Measurements from ENCODE around the gene OR5D18.

DNA sequence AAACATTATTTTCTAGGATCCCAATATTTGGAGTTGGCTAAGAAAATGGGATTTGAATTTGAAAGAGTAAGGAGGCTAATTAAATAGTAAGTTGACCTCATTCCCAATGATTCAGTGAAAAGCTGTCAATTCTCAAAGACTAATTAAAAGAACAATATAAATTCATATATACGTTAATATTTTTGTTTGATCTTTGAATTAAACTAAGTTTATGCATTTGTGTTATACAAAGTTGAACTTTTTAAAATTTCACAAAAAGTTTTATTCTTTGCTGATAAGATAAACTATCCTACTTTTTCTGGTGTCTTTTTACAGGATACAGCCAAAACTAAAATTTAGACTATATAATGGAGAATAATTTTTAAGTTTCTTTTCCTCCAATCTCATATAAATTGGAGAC lies 8.4 kb upstream of the OR5D18 start, which contains the start of gene OR5L1:
- TF ChIP-seq, protein P1, sequence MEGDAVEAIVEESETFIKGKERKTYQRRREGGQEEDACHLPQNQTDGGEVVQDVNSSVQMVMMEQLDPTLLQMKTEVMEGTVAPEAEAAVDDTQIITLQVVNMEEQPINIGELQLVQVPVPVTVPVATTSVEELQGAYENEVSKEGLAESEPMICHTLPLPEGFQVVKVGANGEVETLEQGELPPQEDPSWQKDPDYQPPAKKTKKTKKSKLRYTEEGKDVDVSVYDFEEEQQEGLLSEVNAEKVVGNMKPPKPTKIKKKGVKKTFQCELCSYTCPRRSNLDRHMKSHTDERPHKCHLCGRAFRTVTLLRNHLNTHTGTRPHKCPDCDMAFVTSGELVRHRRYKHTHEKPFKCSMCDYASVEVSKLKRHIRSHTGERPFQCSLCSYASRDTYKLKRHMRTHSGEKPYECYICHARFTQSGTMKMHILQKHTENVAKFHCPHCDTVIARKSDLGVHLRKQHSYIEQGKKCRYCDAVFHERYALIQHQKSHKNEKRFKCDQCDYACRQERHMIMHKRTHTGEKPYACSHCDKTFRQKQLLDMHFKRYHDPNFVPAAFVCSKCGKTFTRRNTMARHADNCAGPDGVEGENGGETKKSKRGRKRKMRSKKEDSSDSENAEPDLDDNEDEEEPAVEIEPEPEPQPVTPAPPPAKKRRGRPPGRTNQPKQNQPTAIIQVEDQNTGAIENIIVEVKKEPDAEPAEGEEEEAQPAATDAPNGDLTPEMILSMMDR (conservative IDR thresholded peaks at IDR 0.05 in 1 of 2, IDR thresholded peaks at IDR 0.05 in 1 of 2; ENCODE audit: low read depth in 1 of 2, low read length in 2 of 2) = no peak
- TF ChIP-seq EZH2 (IDR thresholded peaks at IDR 0.05; ENCODE audit: low read length, missing control alignments) = no peak

Measured in fibroblast of lung (primary cell).